RWPE2 (cell line): ENCODE results near the gene PNCK.

ENCODE experiments used
- ATAC-seq: fragments of 200-7000 bp; cut with Tn5 transposase; 3 replicates; pipeline ENCODE4 v1.9.1; 2021; ENCODE audit warnings: low read depth
- DNase-seq: peaks from one replicate; pipeline ENCODE4 v3.0.0-alpha.2; 2020; ENCODE audit warnings: low spot score
- H3K27ac ChIP-seq: fragments of 450-650 bp; 2 replicates; pipeline ENCODE4 v1.5.1; 2017; ENCODE audit warnings: mild to moderate bottlenecking; ENCODE audit not compliant: poor library complexity, severe bottlenecking
- H3K27me3 ChIP-seq: fragments of 250-450 bp; sonication (Bioruptor Pico); 2 replicates; pipeline ENCODE4 v1.5.1; 2021; ENCODE audit warnings: mild to moderate bottlenecking, moderate library complexity; ENCODE audit not compliant: insufficient read depth, poor library complexity, severe bottlenecking
- H3K36me3 ChIP-seq: fragments of 250-450 bp; sonication (Bioruptor Pico); 2 replicates; pipeline ENCODE4 v1.5.1; 2020; ENCODE audit warnings: low read depth, mild to moderate bottlenecking, moderate library complexity
- H3K4me1 ChIP-seq: fragments of 250-450 bp; sonication (Bioruptor Pico); 2 replicates; pipeline ENCODE4 v1.5.1; 2021; ENCODE audit warnings: mild to moderate bottlenecking, moderate library complexity; ENCODE audit not compliant: insufficient read depth, poor library complexity, severe bottlenecking
- H3K4me3 ChIP-seq: fragments of 250-450 bp; sonication (Bioruptor Pico); 2 replicates; pipeline ENCODE4 v1.5.1; 2021; ENCODE audit warnings: mild to moderate bottlenecking, moderate library complexity; ENCODE audit not compliant: severe bottlenecking
- H3K9me3 ChIP-seq: fragments of 250-450 bp; sonication (Bioruptor Pico); 2 replicates; pipeline ENCODE4 v1.5.1; 2021; ENCODE audit warnings: mild to moderate bottlenecking, moderate library complexity; ENCODE audit not compliant: severe bottlenecking
- TF ChIP-seq, protein P1 (sequence below): fragments of 450-650 bp; IDR thresholded peaks from one replicate; pipeline ENCODE4 v1.5.1; 2017; ENCODE audit warnings: mild to moderate bottlenecking, moderate library complexity; ENCODE audit not compliant: poor library complexity, severe bottlenecking

PNCK gene

DNA sequence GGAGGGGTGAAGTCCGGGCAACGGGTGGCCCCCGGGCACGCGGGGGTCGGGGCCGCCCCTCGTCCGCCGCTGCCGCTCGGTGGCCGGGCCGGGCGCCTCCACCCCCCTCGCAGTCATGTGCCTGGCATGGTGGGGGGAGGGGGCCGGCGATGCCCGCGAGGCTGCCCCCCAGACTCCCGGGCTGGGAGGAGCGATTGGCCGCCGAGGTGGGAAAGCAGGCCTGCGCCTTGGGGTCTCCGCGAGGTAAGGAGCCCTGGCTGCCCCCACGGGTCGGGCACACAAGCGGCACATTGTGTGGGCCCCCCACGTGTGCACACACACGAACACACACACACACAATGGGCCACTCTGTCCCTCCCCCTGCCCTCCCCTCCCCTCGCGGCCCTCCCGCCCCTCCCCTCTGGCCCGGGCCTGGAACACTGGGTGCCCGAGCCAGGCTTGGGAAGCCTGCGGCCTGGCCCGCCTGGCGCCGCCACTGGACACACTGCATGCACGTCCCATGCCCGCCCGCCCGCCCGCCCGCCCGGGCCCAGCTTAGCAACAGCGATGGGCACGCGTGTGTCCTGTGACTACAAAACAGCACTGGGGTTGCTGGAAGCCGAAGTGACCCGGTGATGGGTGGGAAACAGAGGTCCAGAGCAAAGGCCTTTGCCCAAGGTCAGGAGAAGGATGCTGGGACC, 15.4 kb upstream of the PNCK start:
- H3K27me3 ChIP-seq: no peaks in the 10 kb centered on the region
- no peaks in the 10 kb centered on the region for H3K9me3 ChIP-seq
- H3K36me3 ChIP-seq: peaks cover 5% of the 10 kb centered on the region; the same call in 1 of the 2 replicates
- DNase-seq: no peak
- H3K4me1 ChIP-seq: no peaks in the 10 kb centered on the region
- TF ChIP-seq, protein P1, sequence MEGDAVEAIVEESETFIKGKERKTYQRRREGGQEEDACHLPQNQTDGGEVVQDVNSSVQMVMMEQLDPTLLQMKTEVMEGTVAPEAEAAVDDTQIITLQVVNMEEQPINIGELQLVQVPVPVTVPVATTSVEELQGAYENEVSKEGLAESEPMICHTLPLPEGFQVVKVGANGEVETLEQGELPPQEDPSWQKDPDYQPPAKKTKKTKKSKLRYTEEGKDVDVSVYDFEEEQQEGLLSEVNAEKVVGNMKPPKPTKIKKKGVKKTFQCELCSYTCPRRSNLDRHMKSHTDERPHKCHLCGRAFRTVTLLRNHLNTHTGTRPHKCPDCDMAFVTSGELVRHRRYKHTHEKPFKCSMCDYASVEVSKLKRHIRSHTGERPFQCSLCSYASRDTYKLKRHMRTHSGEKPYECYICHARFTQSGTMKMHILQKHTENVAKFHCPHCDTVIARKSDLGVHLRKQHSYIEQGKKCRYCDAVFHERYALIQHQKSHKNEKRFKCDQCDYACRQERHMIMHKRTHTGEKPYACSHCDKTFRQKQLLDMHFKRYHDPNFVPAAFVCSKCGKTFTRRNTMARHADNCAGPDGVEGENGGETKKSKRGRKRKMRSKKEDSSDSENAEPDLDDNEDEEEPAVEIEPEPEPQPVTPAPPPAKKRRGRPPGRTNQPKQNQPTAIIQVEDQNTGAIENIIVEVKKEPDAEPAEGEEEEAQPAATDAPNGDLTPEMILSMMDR: no peak
- peak overlapping the region; percentile 48 for H3K27ac ChIP-seq
- peak; percentile 29; the same call in 2 of the 3 replicates for ATAC-seq
- H3K4me3 ChIP-seq: peak overlapping the region; percentile 40

DNA sequence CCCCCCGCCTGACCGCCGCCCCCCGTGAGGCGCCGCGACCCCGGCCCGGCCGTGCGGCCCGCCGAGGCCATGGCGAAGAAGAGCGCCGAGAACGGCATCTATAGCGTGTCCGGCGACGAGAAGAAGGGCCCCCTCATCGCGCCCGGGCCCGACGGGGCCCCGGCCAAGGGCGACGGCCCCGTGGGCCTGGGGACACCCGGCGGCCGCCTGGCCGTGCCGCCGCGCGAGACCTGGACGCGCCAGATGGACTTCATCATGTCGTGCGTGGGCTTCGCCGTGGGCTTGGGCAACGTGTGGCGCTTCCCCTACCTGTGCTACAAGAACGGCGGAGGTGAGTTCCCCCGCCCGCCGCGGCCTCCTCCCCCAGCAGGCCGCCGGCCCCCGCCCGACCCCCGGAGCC, 14.9 kb upstream of the PNCK start:
- DNase-seq: no peak
- Histone ChIP-seq H3K9me3 (no peaks in the 10 kb centered on the region), H3K27me3 (no peaks in the 10 kb centered on the region), H3K27ac (peak overlapping the region; percentile 48), H3K36me3 (peaks cover 5% of the 10 kb centered on the region; the same call in 1 of the 2 replicates), H3K4me3 (peak overlapping the region; percentile 40), H3K4me1 (no peaks in the 10 kb centered on the region)
- no peak for ATAC-seq
- TF ChIP-seq, protein P1: no peak

DNA sequence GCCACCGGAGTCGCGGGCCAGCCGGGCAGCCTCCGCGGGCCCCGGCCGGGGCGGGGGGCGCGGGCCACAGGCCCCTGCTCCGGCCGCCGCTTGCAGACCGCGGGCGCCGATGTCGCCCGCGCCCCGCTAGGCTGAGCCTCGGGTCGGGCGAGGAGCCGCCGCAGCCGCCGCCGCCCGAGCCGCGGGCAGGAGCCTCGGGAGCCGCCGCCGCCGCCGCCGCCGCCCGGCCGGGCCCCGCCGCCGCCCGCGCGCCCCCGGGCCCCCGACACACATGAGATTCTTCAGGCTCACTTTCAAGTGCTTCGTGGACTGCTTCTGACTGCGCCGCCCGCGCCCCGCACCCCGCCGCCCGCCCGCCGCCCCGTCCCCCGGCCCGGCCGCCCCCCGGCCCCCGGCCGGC, 14.5 kb upstream of the PNCK start:
- H3K27me3 ChIP-seq: no peaks in the 10 kb centered on the region
- H3K4me3 ChIP-seq: peak overlapping the region; percentile 29
- H3K36me3 ChIP-seq: peaks cover 5% of the 10 kb centered on the region; the same call in 1 of the 2 replicates
- DNase-seq (no peak), ATAC-seq (no peak)
- TF ChIP-seq, protein P1: no peak
- no peaks in the 10 kb centered on the region for H3K4me1 ChIP-seq
- H3K27ac ChIP-seq: no peak overlapping the region
- H3K9me3 ChIP-seq: no peaks in the 10 kb centered on the region

DNA sequence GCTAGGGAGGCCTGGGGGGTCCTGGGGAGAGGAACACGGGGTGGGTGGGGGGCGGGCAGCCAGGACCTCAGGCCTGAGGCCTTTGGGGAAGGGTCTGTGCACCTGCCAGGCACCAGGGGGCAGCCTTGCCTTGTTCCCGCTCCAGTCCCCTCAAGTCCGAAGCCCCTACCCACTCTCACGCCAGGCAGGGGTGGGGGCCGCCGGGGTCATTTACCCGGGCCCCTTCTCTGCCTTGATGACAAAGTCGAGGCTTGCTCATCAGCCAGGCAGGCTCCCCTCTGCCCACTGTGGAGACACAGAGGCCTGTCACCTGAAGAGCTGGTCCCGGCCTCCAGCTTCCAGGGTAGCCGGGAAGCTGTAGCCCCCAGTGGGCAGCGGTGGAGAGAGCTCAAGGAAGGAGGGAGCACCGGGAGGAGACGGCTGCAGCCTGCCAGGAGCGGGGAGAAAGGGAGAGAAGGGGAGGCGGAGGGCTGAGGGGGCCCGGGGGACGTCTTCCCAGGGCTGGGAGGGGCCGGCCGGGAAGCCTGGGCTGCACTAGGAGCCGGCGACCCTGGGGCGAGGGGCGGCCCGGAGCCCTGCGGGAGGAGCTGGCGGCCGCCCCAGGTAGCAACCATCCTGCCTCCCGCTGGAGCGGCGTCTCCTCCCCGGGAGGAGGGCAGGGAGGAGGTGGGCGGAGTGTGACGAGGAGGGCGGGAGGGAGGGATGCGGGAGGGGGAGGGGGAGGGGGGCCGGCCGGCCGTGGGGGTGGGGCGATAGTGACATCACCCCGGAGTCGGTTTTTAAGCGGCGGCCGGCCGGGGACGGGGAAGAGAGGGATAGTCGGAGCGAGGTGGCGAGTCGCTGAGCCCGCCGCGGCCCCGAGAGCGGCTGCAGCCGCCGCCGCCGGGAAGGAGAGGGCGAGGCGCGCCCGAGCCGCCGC, 13.8 kb upstream of the PNCK start, which contains the start of gene SLC6A8:
Gene SLC6A8, plus strand, starts transcription at position 806 of the 919 bp plus-strand sequence. CDS start 649 bp downstream, outside the sequence.
- Histone ChIP-seq H3K36me3 (peaks cover 5% of the 10 kb centered on the region; the same call in 1 of the 2 replicates), H3K4me1 (no peaks in the 10 kb centered on the region), H3K9me3 (no peaks in the 10 kb centered on the region), H3K4me3 (peak within 1 kb of the TSS; percentile 40), H3K27me3 (no peaks in the 10 kb centered on the region), H3K27ac (peak within 1 kb of the TSS; percentile 48)
- TF ChIP-seq, protein P1: no peak
- DNase-seq: no peak
- peak; percentile 44 for ATAC-seq
